MM.1S (cell line): ENCODE measurements around the gene MYRFL.

Experiments
- CTCF ChIP-seq: fragments of 300-600 bp; sonication (generic); IDR thresholded peaks from 2 replicates; pipeline ENCODE4 v1.5.1; 2016; ENCODE audit warnings: antibody characterized with exemption, low read length, mixed read lengths
- EZH2 ChIP-seq: fragments of 300-600 bp; sonication (generic); optimal IDR thresholded peaks from 2 replicates; pipeline ENCODE3; 2017; ENCODE audit warnings: low read depth, mild to moderate bottlenecking, antibody characterized with exemption, low read length, mixed read lengths
- EZH2phosphoT487 ChIP-seq: fragments of 300-600 bp; sonication (generic); IDR thresholded peaks from 2 replicates; pipeline ENCODE4 v1.6.1; 2018; ENCODE audit warnings: antibody characterized with exemption, low read length

DNA sequence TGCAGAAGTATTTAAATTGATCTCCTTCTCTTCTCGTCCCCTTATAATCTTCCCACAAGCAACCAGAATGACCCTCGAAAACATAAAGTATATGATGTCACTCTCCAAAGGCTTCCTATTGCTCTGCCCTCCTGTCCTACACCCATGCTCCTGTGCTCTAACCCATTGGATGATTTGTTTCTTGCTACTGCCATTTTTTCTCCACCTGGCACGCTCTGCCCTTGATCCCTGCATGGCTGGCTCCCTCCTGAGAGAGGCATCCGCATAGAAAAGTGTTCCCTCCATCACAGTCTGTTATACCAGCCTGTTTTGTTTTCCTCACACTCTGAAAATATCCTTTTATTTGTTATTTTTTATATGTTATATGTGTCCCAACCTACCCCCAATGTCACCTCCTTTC, 19.8 kb downstream of the MYRFL start:
- no peak for TF ChIP-seq EZH2
- no peak for TF ChIP-seq CTCF
- TF ChIP-seq EZH2phosphoT487, result no peak
